DOHH2 (cell line): Measurements from ENCODE around the gene ALX3.

ENCODE experiments used
- H3F3A ChIP-seq: fragments of 200-600 bp; sonication (generic), shearing (Covaris generic); 2 replicates; pipeline ENCODE4 v1.6.0; 2016; ENCODE audit warnings: antibody characterized with exemption, mild to moderate bottlenecking; ENCODE audit not compliant: control insufficient read depth, insufficient read depth
- H3K27ac ChIP-seq: fragments of 200-600 bp; sonication (generic); 2 replicates; pipeline ENCODE4 v1.5.1; 2014; ENCODE audit warnings: low read depth, mild to moderate bottlenecking, low read length, moderate library complexity
- H3K27me3 ChIP-seq: fragments of 200-600 bp; sonication (generic); 2 replicates; pipeline ENCODE4 v1.6.1; 2014; ENCODE audit warnings: mild to moderate bottlenecking, low read length, mixed read lengths; ENCODE audit not compliant: control insufficient read depth
- H3K36me3 ChIP-seq: fragments of 200-600 bp; sonication (generic); 2 replicates; pipeline ENCODE4 v1.6.1; 2014; ENCODE audit warnings: mild to moderate bottlenecking, low read length, moderate library complexity, mixed read lengths; ENCODE audit not compliant: control insufficient read depth
- H3K4me1 ChIP-seq: fragments of 200-600 bp; sonication (generic); 2 replicates; pipeline ENCODE4 v1.6.1; 2014; ENCODE audit warnings: mild to moderate bottlenecking, low read length, mixed read lengths; ENCODE audit not compliant: control insufficient read depth
- H3K4me2 ChIP-seq: fragments of 200-600 bp; sonication (generic); 2 replicates; pipeline ENCODE4 v1.6.0; 2014; ENCODE audit warnings: mild to moderate bottlenecking, low read length, moderate library complexity
- H3K4me3 ChIP-seq: fragments of 200-600 bp; sonication (generic); 2 replicates; pipeline ENCODE4 v1.5.1; 2014; ENCODE audit warnings: mild to moderate bottlenecking, low read length, mixed read lengths
- H3K79me2 ChIP-seq: fragments of 200-600 bp; sonication (generic); 2 replicates; pipeline ENCODE4 v1.6.1; 2014; ENCODE audit warnings: mild to moderate bottlenecking, low read length, mixed read lengths; ENCODE audit not compliant: control insufficient read depth
- H3K9me2 ChIP-seq: fragments of 200-600 bp; sonication (generic); replicated peaks from 2 replicates; pipeline ENCODE4 v1.6.1; 2014; ENCODE audit warnings: mild to moderate bottlenecking, low read length, mixed read lengths; ENCODE audit not compliant: control insufficient read depth
- H3K9me3 ChIP-seq: fragments of 200-600 bp; sonication (generic); 2 replicates; pipeline ENCODE4 v1.6.1; 2014; ENCODE audit warnings: antibody characterized with exemption, low read length, mixed read lengths; ENCODE audit not compliant: control insufficient read depth, insufficient read depth
- H4K20me1 ChIP-seq: fragments of 200-600 bp; sonication (generic); 2 replicates; pipeline ENCODE4 v1.6.0; 2014; ENCODE audit warnings: low read depth, mild to moderate bottlenecking, antibody characterized with exemption, low read length, moderate library complexity; ENCODE audit not compliant: control insufficient read depth, insufficient read depth
- CTCF ChIP-seq: fragments of 200-600 bp; sonication (generic); IDR thresholded peaks from one replicate; pipeline ENCODE4 v1.5.1; 2014; ENCODE audit warnings: antibody characterized with exemption, mild to moderate bottlenecking, low read depth, low read length; ENCODE audit not compliant: poor library complexity, severe bottlenecking
- EZH2phosphoT487 ChIP-seq: fragments of 200-600 bp; sonication (generic); IDR thresholded peaks from 2 replicates; pipeline ENCODE4 v1.6.1; 2017; ENCODE audit warnings: borderline replicate concordance, mild to moderate bottlenecking, antibody characterized with exemption, low read length, moderate library complexity, mixed read lengths

Gene ALX3

GRCh38 chr1:110056776-110057175 is 13.7 kb downstream of the ALX3 start:
- H4K20me1 ChIP-seq, result no peaks in the 10 kb centered on the region
- no peak overlapping the region for H3K4me2 ChIP-seq
- no peaks in the 10 kb centered on the region for H3K27me3 ChIP-seq
- no peaks in the 10 kb centered on the region for H3K79me2 ChIP-seq
- no peak overlapping the region for H3K27ac ChIP-seq
- peaks cover 50% of the 10 kb centered on the region for H3K36me3 ChIP-seq
- H3K9me3 ChIP-seq, result no peaks in the 10 kb centered on the region
- no peaks in the 10 kb centered on the region for H3F3A ChIP-seq
- no peak overlapping the region for H3K4me3 ChIP-seq
- TF ChIP-seq CTCF (no peak), EZH2phosphoT487 (no peak)
- no peaks in the 10 kb centered on the region for H3K4me1 ChIP-seq
- no peaks in the 10 kb centered on the region for H3K9me2 ChIP-seq

GRCh38 chr1:110056285-110056683 is 14.2 kb downstream of the ALX3 start:
- no peaks in the 10 kb centered on the region for H3K27me3 ChIP-seq
- no peak overlapping the region for H3K27ac ChIP-seq
- H3K79me2 ChIP-seq, result no peaks in the 10 kb centered on the region
- peaks cover 55% of the 10 kb centered on the region for H3K36me3 ChIP-seq
- H3K9me2 ChIP-seq, result no peaks in the 10 kb centered on the region
- no peak overlapping the region for H3K4me2 ChIP-seq
- TF ChIP-seq CTCF, result no peak
- H3F3A ChIP-seq, result no peaks in the 10 kb centered on the region
- H4K20me1 ChIP-seq, result no peaks in the 10 kb centered on the region
- H3K9me3 ChIP-seq, result no peaks in the 10 kb centered on the region
- no peaks in the 10 kb centered on the region for H3K4me1 ChIP-seq
- no peak overlapping the region for H3K4me3 ChIP-seq

GRCh38 chr1:110055493-110056284 is 14.8 kb downstream of the ALX3 start:
- TF ChIP-seq CTCF (no peak), EZH2phosphoT487 (no peak)
- Histone ChIP-seq H4K20me1 (no peaks in the 10 kb centered on the region), H3F3A (no peaks in the 10 kb centered on the region), H3K27ac (no peak overlapping the region), H3K36me3 (peaks cover 61% of the 10 kb centered on the region), H3K79me2 (no peaks in the 10 kb centered on the region), H3K4me2 (no peak overlapping the region), H3K9me3 (no peaks in the 10 kb centered on the region), H3K4me1 (no peaks in the 10 kb centered on the region), H3K9me2 (no peaks in the 10 kb centered on the region), H3K4me3 (no peak overlapping the region), H3K27me3 (no peaks in the 10 kb centered on the region)
